GM11168 (cell line): ENCODE measurements around the gene C15orf39.
"Not testable (repeated sequence)": the region's sequence is repeated elsewhere in the genome, so short reads cannot be mapped to it uniquely, and the experiment has no call there.

Source experiments
- in situ Hi-C: fragments of 300-500 bp; cut with MboI; formaldehyde crosslinking; loops from one replicate; pipeline ENCODE4 v1.12.0; 2022; ENCODE audit warnings: low sequenced_read_pairs; ENCODE audit not compliant: unreplicated experiment

C15orf39 gene

DNA sequence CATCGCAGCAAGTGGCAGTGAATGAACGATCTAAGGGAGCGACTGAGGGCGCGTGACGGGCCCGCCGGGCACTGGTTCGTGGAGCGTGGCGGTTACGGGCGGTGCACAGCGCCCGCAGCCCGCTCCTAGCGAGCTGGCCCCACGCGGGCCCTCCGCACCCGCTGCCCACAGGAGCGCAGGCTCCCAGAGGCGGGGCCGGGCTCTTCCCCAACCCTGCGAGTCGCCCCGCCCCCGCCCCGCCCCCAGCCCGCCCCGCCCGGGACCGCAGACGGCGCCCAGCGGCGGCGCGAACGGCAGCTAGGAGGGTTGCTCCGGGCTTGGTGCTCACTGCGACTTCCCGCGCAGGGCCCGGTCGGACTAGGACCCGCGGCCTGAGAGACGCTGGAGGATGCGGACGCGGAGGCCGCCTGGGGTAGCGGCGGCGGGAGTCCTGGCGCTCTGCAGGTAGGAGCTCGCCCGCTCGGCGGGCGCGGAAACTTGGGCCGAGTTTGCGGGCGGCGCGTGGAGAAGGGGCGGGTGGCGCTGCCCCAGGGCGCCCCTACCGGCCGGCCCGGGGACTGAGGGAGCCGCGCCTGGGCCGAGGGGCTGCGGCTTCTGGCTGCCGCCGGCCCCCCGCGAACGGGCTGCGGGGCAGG lies at the start of gene C15orf39:
C15orf39 (plus strand) TSS at position 267 of the 635 bp plus-strand sequence. CDS start 4,167 bp downstream, outside the sequence.
- in situ Hi-C loops = loop anchor here (10.0 kb wide), 1 partner anchor 97 kb away; no protein-coding TSS in a partner anchor

DNA sequence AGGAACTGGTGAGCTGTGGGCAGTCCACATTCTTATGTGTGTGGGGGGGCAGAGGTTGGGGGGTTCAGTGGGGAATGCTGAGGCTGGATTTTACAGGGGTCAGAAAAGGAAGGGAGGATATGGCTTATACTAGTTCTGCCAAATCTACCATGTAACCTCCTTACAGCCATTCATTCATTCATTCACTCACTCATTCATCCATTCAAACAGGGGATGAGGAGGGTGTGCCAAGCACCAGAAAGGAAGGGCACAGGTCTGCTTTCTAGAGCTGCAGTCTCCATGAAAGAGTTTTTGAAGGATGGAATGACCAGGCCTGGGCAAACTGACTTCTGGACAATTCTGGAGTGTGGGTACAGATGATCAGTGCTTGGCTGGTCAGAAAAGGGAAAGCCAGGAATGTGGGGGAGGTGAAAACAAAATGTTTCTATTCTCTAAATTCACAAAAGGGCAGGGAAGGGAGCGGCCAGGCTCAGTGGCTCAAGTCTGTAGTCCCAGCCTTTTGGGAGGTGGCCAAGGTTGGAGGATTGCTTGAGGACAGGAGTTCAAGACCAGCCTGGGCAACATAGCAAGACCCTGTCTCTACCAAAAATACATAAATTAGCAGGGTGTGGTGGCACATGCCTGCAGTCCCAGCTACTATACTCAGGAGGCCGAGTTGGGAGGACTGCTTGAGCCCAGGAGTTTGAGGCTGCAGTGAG lies 49.2 kb upstream of the C15orf39 start:
- in situ Hi-C loops = no loop called here

DNA sequence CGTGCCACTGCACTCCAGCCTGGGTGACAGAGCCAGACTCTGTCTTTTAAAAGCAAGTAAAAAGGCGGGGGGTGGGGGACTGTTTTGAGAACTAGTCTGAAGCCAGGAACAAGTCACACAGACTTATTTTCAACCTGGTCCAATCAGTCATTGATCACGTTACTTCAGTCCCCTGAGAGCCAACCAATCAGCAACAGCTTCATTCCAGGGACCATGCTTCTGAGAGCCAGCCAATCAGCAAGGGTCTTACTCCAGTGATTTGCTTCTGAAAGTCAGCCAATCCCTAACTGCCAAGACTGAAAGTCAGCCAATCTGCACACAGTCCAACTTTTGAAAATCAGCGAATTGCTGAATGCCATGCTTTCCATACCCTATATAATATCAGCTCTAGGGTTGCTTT lies 48.6 kb upstream of the C15orf39 start:
- in situ Hi-C loops = no loop called here

DNA sequence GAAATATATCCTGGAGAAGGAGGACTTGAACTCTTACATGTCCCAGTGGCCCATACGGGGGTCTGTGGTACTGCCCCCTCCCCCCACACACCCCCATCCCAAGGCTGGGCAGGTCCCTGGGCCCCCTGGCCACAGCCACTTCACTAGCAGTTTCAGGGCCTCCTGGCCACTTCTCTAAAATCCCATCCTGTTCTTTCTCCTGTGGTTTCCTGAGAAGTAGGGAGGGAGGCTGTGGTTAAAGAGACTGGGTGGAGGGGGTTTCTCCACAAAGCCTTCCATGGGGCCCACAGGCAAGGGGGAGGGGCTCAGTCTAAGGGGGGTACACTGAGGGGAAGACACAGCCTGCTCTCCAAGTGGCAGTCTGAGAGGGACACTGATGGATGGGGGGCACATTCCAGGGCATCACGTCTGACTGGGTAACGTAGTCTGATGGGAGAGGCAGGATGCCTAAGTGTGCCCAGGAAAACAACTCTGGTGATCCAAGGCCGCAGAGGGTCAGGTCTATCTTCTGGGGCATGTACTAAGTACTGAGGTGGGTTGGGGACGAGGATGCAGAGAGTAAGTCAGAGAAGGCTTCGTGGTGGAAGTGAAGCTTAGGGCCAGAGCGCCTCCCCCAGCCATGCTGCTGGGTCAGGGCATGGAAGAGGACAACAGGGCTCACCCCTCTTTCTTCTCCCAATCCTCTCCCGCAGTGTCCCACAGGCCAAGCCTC lies 48.0 kb upstream of the C15orf39 start:
- in situ Hi-C loops = no loop called here

DNA sequence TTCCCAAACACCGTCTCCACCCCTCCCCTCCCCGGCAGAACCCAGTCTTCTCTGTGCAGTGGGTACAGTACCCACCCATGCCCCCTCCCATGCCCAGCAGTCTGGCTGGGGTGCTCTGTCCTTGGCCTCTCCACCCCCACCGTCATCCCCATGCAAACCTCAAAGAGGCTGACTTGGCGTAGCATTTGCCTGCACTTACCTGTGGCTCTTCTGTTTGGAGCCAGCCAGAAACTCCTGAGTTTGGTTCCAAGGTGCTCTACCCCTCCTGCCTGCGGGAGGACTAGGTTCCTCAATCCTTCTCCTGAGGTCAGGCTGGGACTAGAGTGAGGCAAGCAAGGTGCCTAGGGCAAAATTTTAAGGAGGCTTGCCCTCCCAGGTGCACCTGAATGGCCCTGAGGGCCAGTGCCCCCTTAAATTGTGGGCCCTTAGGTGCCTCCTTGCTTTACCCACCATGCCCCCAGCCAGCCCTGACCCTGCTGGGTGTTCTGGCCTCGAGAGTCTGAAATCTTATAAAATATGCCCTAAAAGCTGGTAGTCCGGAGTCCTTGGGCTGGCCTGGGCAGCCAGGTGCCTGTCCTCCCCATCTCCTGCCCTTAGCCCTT lies 47.1 kb upstream of the C15orf39 start:
- in situ Hi-C loops = no loop called here

DNA sequence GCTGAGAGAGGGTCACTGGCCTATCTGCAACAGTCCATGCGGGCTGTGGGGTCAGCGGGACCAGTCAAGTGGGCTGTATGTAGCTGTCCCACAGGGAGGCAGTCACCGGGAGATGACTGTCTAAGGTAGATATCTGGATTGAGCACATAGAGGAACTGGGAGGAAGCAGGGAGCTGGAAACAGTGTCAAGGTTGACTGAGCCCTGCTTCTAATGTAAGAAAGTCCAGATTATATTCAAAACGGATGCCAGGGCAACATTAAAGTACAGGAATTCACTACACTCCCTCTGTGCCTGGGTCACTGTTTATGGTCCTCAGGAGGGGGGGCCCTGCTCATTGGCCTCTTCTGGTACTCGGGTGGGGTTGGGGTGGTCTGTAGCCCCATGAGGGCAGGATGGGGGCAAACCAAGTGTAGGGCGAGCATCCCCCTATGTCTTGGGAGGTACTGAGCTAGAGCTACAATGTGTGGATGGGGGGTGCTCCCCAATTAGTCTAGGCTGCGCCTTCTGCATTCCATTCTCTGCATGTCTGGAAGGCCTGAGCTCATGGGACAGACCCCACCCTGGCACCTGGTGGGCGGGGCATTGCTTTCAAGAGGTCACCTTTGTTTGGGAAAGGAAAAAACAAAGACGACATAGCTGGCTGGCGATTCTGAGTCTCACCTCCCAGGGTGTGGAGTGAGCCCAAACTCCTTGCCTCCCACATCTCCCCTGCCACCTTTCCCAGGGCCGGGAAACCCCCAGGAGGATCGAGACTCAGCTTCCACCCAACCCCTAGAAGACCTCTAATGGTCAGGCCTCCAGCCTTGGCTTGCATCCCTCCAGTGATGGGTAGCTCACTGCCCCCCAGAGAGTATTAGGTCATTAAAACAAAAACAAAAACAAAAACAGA lies 45.1 kb upstream of the C15orf39 start:
- in situ Hi-C loops = no loop called here

DNA sequence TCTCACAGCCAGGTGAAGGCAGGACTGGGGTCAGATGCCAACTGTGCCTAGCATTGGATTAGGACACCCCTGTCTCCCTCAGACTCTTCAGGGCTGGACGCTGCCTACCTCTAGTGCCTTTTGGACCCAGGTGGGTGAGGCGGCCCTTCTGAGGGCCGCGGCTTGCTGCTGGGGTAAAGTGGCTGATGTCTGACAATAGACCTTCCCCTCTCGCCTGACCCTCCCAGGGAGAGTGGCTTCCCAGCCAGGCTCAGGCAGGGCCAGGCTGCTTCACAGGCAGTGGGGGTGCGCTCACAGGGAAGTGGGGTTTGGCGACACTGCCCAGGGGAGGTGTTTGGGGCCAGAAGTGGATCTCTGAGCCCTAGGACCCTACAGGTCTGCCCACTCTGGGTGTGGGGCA lies 43.3 kb upstream of the C15orf39 start:
- in situ Hi-C loops = no loop called here

DNA sequence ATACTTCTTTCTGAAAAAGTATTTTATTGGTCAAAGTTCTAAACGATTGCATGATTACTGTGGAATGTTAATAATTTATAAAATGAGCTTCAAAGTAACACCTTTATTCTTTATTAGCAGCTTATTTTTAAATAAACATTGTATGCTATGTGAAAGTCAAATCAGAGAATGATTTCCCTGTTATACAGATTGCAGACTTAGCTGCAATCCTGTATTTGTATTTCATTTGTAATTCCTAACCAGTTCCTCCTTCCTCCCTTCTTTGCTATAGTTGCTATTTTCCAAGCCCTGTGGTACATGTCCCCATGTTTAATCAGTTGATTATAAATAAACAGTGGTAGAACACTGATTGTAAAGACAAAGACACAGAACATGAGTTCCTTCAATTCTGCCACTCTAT lies 42.4 kb upstream of the C15orf39 start:
- in situ Hi-C loops = no loop called here

DNA sequence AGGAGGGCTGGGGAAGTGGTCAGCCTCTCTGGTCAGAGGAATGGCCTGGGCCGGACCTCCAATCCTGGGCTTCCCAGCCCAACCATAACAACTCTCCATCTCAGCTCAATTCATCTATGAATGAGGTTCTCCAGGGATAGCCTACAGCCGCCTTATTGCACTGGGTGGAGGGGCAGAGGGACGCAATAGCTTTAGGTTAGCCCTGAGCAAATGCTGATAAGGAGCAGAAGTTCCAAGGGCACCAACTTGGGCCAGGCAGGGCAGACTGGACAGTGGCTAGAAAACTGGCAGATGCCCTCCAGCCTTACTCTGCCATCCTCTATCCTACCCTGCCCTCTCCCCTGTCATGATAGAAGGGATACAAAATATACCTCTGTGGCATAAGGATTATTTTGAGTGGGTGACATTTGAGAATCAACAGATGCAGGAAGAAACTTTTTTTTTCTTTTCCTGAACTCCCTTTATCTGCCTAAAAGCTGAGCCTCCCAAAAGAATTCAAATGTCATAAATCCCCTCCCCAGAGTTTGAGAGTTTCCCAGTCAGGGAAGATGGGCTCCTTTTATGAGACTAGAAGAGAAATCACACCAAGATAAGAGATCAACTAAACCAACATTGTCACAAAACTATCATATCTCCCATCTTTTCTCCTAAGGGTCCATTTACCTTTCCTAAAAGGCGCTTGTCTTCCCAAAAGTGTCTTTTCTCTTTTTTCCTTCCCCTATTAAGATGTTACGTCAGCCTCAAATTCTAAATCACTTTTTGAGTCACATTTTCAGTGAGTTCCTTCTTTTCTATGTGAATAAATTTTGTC lies 40.4 kb upstream of the C15orf39 start:
- in situ Hi-C loops = no loop called here

DNA sequence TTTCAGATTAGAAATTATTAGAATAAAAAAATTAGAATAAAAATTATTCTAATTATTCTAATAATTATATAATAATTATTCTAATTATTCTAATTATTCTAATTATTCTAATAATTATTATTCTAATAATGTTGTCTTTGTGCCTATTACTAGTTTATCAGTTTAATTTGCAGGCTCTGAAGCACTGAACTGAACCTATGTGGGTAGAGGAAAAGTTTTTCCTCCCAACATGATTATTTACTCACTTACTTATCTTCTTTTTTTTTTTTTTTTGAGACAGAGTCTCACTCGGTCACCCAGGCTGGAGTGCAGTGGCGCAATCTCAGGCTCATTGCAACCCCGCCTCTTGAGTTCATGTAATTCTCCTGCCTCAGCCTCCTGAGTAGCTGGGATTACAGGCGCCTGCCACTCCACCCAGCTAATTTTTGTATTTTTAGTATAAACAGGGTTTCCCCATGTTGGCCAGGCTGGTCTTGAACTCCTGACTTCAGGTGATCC lies 39.7 kb upstream of the C15orf39 start:
- in situ Hi-C loops = no loop called here

DNA sequence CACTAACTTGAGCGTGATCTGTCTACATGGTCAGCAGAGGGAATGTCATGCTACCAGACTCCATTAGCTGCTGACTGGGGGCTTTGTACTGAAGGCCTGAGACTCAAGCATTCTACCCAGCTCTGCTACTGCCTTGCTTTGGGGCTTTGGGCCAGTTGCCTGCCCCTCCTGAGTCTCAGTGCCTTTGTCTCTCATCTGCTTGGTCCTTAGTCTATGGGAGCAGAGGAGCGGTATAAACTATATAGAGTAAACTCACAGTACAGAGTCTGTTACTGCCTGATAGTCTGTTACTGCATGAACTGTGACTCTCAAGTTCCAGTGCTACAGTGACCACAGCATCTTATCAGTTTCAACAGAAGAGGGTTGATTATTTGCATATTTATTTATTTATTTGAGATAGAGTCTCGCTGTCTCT lies 38.5 kb upstream of the C15orf39 start:
- in situ Hi-C loops = no loop called here

DNA sequence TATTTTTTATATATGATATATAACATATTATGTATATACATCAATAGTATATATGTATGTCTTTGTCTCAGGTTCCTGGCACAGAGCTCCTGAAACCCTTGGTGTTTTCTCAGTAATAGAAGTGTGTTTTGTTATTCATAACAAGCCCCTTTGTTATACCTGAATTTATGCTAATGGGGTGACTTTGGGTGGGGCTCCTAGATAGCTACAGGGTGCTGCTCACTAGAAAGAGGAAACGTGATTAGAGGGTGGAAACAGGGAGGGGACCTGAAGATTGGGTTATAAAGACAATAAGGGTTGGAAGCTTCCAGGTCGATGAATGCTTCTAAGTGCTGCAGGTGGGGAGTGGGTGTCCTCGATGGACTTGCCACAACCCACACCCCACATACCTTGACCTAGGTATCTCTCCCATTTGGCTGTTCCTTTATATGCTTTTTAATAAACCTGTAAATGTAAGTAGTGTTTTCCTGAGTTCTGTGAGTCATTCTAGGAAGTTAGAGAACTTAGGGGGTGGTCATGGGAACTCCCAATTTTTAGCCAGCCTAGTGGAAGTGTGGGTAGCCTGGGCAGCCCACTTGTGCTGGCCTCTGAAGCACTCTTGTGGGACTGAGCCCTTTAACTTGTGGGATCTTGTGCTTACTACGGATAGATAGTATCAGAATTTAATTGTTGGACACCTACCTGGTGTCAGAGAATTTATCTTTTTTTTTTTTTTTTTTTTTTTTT lies 36.9 kb upstream of the C15orf39 start:
- in situ Hi-C loops = no loop called here

DNA sequence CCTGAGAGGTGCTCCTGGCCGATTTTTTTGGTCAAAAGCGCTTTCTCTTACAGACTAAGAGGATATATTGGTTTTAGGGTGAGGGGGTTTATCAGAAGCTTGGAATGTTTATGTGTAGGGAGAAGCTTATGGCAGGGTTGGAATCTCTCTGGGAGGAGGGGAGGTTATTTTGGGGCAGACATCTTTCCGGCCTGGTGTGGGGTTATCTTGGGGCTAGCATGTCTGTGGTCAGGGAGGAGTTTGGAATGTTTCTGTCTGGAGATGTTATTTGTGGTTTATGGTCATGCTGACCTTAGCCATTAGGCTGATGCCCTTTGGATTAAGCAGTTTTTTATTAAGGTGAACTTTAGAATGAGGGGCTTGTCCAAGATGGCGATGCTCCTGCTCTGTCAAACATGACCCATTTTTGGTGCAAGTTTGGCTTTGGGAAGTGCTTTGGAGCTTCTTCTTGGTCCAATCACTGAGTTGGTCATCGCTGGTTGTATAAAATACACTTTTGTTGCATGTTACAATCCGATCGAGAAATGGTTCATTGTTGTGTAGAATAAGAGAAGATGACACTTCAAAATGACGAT lies 35.1 kb upstream of the C15orf39 start:
- in situ Hi-C loops = not testable (repeated sequence)

DNA sequence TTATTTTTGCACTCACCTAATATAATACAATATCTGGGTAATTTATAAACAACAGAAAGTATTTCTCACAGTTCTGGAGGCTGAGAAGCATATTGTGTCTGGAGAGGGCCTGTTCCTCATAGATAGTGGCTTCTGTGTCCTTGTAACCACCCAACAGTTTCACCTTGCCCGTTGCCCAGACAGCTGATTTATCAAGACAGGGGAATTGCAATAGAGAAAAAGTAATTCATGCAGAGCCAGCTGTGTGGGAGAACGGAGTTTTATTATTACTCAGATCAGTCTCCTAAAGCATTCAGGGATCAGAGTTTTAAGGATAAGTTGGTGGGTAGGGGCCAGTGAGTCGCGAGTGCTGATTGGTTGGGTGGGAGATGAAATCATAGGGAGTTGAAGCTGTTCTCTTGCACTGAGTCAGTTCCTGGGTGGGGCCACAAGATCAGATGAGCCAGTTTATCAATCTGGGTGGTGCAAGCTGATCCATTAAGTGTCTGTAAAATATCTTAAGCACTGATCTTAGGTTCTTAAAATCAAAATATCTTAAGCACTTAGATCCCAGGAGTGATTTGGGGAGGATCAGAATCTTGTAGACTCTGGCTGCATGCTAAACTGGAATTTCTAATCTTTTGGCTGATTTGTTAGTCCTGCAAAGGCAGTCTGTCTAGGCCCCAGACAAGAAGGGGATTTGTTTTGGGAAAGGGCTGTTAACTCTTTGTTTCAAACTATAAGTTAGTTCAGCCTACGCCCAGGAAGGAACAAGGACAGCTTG lies 33.9 kb upstream of the C15orf39 start:
- in situ Hi-C loops = no loop called here

DNA sequence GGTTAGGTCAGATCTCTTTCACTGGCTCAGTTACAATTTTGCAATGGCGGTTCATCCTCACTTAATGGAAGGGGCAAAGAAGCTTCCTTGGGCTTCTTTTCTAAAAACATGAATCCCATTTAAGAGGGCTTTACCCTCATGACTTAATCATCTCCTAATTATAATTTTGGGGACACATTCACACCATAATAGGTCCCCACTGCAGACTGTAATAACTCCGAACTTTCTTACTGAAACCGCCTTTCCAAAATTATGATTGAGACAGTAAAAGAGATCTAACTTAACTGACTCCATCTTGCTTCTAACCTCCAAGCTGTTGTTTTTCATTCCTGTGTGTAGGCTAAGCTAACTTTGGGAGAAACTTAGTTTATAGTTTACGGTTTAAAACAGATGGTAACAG lies 33.3 kb upstream of the C15orf39 start:
- in situ Hi-C loops = no loop called here

DNA sequence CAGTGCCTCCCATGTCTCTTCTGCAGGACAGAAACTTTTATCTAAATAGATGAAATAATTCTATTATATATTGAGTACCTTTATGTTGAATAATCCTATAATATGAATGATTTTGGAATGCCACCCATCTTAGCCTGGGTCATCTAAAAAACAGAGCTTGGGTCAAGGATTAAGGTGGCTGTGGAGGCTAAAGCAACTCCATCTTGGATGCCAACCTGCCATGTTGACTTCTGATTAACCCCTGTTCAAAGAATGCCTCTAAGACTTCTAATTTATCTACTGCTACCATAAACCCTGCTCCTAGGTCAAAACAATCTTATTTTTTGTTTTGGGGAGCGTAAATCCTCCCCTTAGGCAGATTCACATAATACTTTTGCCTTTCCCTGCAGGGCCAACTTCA lies 31.5 kb upstream of the C15orf39 start:
- in situ Hi-C loops = no loop called here

DNA sequence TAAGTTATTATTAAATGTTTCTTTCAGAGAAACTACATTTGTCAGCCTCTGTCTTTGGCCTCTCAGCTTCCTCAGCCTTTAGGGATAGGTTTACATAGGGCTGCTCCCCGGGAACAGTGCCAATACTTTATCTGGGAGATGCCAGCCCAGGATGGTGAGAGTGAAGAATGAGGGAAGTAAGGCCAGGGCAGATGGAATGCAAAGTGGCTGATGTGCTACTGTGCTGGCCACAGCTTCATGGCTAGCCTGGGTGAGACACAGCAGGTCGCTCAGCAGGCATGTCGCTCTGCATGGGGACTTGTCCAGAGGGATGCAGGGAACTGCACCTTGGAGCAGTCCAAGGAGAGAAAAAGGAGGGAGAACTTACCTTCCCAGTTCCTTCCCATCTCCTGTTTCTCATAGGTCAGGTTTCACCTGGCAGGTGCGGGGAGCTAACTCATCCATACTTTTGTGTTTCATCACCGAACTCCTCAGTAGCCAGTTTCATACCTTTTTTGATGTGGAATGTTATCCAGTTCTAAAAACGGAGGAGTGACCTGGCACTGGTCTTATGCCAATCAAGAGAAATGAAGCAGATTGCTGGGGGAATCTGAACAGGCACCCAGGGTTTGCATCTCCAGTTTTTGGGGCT lies 30.9 kb upstream of the C15orf39 start:
- in situ Hi-C loops = no loop called here
